Measurements from ENCODE around the gene MYZAP.

Gene MYZAP

DNA sequence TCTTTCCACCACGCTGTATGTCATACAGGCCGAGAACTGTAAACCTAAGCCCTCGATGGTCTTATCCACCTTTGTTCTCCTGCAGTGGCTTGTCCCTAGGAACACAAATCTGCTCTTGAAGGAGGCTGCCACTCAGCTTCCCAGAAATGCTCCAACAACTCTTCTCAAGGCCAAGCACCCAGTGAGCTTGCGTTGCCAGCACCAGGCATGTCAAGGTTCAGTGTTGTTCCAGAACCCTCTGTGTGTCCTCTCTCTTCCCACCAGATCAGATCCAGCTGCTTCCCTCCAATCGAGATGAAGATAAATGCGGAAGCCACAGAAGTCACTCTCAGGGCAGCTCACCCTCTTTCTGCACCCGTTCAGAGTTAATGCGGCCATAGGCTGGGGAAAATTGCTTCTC is 11.3 kb upstream of the MYZAP start:
- H3K4me3 ChIP-seq: no peak overlapping the region
- TF ChIP-seq CTCF (IDR thresholded peaks at IDR 0.05): no peak
- peak; percentile 53 for DNase-seq (ENCODE audit: low spot score)
- H3K27ac ChIP-seq: no peak overlapping the region

DNA sequence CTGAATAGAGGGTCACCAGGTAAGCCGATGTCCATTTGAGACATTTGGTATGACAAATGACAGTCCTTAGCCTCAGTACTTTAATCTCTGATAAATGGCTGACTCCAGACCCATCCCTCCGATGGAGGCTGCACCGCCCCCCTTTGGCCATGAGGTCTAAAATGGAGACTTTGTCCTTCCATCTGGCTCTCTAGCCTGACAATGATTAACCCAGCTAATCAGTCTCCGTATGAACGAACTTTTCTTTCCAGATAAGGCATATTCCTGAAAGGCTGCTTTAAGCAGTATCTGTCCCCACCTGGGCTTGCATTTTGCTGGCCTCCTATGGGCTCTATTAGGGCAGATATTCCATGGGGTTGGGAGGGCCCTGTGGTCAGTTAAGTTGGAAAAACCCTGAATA is 10.8 kb upstream of the MYZAP start:
- Histone ChIP-seq H3K4me3 (no peak overlapping the region), H3K27ac (no peak overlapping the region)
- no peak for TF ChIP-seq CTCF (IDR thresholded peaks at IDR 0.05)
- peak; percentile 12 for DNase-seq (ENCODE audit: low spot score)

- DNase-seq (ENCODE audit: low spot score): peak; percentile 3
- H3K27ac ChIP-seq: no peak overlapping the region
- TF ChIP-seq CTCF (IDR thresholded peaks at IDR 0.05): no peak
- H3K4me3 ChIP-seq: no peak overlapping the region
These were observed 9.6 kb upstream of the MYZAP start for GRCh38 chr15:57582090-57582489.

DNA sequence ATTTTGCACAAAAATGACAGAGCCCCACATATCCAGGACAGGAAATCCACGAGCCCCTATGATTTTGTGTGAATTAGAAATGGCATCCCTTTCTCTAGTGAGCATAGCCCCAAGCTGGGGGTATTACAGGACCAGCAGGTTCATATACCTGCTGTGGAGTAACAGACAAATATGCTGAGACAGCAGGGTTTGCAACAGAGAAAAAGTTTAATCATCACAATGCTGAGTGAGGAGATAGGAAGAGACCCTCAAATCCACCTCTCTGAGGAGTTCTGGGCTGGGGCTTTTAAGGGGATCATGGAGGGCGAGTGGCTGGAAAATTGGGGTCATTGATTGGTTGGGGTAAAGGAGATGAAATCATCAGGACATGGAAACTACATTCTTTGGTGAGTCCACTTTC is 8.4 kb upstream of the MYZAP start:
- no peak overlapping the region for H3K27ac ChIP-seq
- no peak for DNase-seq (ENCODE audit: low spot score)
- no peak overlapping the region for H3K4me3 ChIP-seq
- TF ChIP-seq CTCF (IDR thresholded peaks at IDR 0.05): no peak

- Histone ChIP-seq H3K27ac (no peak overlapping the region), H3K4me3 (no peak overlapping the region)
- TF ChIP-seq CTCF (IDR thresholded peaks at IDR 0.05): no peak
- peak; percentile 19 for DNase-seq (ENCODE audit: low spot score)
These were observed 8.0 kb upstream of the MYZAP start for GRCh38 chr15:57583720-57584119.

DNA sequence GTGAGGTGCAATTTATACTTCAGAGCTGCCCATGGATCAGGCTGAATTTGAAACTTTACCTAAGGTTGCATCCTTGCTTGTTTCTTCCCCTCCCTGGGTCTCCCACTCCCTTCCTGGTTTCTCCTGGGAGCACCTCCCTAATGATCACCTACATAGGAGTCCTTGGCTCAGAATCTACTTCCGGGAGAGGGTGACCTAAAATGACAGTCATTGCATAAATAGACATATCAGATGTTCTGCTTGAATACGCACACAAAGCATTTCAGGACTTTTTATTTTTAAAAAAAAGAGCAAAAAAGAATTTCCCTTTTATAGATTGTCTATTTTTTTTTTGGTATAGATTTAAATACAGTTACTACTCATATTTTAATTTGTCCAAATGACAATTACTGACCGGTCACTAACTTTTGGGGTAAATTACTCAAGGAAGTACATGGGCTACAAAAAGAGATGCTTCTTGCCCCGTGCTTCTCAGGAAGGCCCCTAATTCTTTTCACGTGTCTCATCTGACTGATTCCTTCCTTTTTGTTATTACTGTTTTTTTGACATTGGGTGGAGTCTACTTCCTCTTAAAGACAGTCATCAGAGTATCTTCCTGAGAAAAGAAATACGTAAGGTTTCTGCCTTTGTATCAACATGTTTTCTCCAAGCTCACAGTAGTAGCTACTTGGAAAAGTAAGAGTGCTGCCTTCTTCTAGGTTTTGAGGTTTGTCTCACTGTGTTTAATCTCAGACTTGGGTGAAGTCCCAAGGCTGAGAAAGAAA is 4.9 kb upstream of the MYZAP start:
- H3K4me3 ChIP-seq: no peak overlapping the region
- TF ChIP-seq CTCF (IDR thresholded peaks at IDR 0.05): no peak
- peak overlapping the region in 1 of 2 donors; percentile 20 for H3K27ac ChIP-seq
- DNase-seq (ENCODE audit: low spot score): no peak

DNA sequence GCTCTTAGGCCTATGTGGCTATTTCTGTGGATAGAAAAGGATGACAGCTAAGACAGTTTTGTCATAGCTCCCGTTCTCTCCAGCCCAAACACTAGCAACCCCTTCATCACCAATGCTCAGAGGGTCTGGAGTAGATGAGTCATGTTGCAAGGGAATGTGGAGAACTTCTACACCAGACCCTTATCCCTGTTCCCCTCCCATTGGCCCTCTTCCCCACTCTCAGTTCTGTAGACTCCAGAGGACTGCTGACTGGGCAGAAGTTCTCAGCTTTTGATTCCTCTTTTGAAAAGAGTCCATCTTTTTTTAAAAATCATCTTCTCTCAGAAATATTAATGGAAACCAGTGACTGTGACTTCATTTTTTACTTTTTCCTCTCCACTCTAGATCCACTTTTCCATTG is 2.4 kb upstream of the MYZAP start:
- H3K27ac ChIP-seq: peak overlapping the region in 1 of 2 donors; percentile 60
- no peak for TF ChIP-seq CTCF (IDR thresholded peaks at IDR 0.05)
- H3K4me3 ChIP-seq: no peak overlapping the region
- no peak for DNase-seq (ENCODE audit: low spot score)
